GM19395 (cell line): ENCODE results near the gene TMEM179B.

Experiments used
- ATAC-seq: cut with Tn5 transposase; IDR thresholded peaks from one replicate; pipeline ENCODE4 v1.9.1; 2021; ENCODE audit warnings: mild to moderate bottlenecking, moderate library complexity; ENCODE audit not compliant: unreplicated experiment

TMEM179B gene

DNA sequence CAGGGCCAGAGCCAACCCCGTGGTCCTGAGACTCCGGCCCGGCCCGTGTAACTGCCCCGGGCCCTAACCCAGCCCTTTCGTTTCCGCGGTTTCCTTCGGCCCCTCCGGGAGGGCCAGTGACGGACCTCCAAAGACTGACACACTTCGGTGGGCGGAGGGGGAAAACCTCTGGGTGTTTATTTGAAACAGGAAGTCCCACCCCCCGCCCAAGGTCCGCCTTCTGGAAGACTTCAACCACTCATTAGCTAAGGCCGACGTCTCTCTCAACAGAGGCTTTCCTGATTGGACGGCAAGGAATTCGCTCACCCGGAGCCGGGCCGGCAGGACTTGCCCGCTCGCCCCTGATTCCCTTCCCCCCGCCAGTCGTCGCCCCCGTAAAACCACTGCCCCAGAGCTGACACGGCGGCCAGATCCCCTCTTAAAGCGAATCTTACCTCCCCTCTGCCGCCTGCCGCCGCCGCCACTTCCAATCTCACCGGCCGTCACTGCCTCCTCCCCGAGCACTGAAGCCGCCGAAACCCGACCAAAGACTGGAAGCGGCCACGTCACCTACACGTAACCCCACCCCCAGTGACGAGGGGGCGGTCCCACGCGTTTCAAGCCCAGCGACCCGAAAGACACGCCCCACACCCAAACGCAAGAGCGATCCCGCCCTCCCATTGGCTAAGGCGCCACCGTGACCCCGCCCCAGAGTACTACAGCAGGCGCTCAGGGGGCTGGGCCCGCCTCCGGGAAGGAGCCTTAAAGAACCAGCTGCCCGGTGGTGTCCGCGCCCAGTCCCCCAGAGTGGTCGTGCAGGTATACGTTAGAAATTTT is 44.5 kb downstream of the TMEM179B start, which contains the start of gene STX5:
Gene STX5, minus strand, starts transcription at position 532 of the 816 bp plus-strand sequence. CDS start 808 bp downstream, outside the sequence.
- ATAC-seq, result peak; percentile 77

DNA sequence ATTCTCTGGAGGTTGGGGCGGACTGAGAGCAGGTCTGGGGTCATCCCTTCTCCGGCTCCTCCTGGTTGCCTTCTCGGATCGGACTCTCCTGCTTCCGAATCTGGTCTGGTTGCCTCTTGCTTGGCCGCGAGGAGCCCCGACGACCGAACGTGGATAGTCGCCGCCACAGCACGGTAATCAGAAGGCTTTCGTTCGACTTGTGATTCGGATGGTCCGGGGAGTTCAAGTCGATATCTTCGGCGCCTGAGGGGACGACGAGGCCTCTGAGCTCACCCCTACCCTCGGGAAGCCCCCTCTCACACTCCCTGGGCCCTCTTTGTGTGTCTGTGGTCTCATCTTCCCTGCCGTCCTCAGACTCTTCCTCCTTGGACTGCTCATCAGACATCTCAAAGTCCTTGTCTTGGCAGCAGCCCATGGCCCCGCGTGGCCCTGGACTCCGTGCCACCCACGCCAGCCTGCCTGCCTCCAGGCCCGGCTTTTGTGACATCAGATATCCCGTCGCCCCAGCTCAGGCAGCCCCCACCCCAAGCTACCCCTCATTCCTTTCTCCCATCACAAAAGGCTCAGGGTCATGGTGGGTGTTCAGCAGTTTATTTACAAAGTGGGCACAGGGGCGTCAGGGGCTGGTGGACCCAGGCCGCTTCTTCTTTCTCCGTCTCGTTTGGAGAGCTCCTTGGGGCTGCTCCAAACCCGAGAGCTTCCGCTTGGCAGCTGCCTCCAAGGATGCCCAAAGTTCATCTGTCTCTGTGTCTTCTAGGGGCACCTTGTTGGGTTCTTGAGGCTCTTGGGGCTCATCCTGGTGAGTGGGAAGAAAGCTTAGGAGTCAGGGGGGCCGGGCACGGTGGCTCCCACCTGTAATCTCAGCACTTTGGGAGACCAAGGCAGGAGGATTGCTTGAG is 45.4 kb downstream of the TMEM179B start, which contains the start of gene TEX54:
Gene TEX54, minus strand, starts transcription at position 506 of the 899 bp plus-strand sequence.
- peak; percentile 21 for ATAC-seq

DNA sequence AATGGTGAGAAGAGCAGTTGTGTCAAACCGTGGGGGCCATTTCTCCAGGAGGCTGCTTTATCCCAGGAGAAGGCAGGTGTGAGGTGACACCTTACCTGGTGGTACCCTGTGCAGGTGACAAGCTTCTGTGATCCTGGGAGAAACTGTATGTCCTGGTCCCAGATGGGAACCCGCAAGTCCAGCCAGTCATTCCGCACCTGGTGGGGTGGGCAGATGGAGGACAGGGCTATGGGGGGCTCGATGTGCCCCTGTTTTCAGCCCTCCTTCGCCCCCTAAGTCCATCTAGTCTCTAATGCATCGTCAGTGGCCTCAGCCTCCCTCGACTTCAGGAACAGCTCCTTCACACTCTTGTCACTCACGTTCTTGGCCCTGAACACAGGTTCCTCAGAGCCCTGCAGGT is 48.1 kb downstream of the TMEM179B start:
- no peak for ATAC-seq

DNA sequence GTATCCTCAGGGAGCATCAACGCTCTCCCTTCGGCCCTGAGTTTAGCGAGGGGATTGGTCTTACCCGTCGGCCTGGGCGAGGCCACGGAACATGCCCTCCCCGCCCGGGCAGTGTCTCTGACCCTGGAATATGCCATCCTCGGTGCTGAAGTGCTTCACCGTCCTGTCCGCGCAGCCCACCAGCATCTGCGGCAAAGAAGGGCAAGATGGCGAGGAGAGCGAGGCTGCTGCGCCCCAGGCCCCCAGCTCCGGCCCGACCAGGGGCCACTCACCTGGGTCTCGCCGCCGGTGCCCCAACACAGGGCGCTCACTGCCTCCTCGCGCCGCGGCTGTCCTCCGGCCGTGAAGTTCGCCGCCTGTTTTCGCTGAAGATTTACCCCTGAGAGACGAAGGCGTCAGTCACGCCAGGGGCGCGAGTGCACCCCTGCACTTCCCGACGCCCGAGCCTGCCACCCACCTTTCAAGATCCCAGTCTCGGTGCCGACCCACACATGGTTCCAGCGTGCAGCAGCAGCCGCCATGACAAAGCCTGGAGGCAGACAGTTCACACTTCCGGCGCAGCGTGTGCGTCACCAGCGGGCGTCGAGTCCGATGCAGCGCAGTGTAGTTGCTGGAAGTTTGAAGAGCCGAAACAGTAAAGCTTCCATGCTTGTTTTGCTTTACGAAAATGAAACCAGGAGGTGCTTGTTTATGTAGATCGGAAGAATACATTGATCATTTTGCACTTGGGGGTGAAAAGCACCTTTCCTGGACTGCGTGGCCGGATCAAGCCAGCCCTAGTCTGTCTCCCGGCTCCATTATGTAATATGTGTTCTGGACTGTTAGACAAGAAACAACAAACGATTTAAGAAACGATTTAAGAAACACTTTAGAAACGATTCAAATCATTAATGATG is 52.1 kb downstream of the TMEM179B start, which contains the start of gene WDR74:
Gene WDR74, minus strand, starts transcription at position 541 of the 896 bp plus-strand sequence. Its CDS starts 20 bp downstream, at position 521.
- ATAC-seq, result peak; percentile 50
